GM21786 (cell line): Measurements from ENCODE around the gene MPPED1.

Source experiments
- ATAC-seq: cut with Tn5 transposase; IDR thresholded peaks from one replicate; pipeline ENCODE4 v1.9.1; 2021; ENCODE audit not compliant: unreplicated experiment

MPPED1 gene

DNA sequence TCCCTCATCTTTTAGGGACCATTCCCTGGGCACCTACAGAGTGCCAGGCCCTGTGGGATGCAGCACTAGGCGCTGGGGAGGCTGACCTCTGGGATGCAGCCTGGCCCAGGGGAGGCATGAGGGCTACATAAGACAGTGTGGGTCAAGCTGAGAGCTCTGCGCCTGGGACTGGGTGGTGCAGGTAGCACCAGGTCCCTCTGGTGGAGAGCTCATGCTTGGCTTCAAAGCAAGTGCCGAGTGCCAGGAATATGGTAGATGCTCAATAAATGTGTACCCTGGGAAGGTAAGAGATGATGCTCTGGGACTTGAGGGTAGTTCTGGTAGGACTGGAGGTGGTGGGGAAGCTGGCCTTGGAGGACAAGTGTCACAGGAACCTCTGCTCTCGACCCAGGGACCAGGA, 2.0 kb upstream of the MPPED1 start:
- ATAC-seq = no peak

DNA sequence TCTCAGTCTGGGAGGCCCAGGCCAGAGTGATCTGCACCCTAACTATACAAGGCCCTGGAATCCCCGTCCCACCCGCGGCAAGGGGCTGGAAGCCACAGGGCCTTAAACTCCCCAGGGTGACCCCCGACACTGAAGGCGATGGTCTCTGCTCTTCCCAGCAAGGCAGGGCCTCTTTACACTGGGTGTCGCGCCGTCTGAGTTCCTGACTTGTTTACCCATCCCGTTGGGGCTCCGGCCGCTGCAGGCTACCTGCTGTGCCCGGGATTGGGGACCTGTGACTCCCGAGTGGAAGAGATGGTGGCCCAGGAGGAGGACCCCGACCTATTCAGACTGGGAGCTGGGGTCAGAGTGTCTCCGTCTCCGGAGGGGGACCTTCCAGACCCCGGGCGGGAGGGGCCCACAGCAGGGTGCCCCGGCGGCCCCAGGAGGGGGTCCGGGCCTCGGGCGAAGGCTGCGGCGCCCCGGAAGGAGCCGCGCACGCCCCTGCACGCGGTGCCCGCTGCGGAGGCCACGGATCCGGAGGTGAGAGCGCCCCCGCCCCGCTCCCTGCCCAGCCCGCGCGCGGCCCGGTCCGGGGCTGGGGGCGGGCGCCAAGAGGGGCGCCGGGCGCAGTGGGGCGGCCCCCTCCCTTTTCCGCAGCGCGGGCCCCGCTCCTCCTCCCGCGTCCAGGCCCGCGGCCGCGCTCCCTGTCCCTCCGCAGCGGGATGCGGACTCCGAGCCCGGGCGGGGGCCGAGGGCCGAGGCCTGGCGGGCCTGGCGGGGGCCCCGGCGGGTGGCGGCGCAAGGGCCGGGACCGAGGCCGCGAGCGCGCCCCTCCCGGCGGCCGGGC, 560 bp upstream of the MPPED1 start:
- no peak for ATAC-seq

DNA sequence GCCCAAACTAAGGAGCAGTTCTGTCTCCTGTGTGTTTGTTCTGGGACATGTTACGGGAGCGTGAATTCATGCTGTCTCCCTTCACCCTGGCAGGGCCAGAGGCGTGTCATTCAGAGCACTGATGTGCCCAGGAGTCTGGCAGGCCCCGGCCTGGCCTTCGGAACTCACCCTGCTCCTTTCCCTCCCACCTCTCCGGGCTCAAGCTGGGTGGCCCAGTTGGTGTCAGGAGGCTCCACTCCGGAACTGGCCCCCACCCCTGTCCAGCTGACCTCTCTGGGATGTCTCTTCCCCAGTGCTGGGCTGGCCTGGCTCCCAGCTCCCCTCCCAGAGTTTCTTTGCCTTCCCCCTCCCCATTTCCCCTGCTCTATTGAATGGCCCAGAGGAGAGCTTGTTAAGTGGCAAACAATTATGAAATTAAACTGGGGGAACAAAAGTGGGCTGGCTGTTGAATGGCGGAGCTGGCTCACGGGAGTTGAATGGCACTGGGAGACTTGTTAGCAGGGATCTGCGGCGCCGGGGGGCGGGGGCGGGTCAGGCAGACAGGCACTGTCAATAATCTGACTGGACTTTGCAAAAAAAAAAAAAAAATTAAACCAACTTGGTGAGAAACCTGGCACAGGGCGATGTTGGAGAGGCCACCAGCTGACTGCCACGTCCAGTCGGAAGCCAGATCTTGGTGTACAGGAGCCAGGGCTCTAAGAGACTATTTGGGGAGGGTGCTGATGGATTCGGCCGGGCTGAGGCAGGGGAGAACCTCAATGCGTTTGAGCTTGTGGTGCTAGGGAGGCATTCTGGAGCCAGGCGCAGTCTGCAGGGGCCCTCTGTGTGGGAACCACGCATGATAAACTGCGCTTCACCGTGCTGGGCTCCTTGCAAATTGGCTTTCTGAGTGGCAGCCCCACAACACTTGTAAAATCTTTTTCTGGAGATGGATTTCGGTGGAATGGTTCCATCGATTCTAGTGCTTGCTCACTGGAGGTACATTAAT, 1.3 kb downstream of the MPPED1 start:
- no peak for ATAC-seq

DNA sequence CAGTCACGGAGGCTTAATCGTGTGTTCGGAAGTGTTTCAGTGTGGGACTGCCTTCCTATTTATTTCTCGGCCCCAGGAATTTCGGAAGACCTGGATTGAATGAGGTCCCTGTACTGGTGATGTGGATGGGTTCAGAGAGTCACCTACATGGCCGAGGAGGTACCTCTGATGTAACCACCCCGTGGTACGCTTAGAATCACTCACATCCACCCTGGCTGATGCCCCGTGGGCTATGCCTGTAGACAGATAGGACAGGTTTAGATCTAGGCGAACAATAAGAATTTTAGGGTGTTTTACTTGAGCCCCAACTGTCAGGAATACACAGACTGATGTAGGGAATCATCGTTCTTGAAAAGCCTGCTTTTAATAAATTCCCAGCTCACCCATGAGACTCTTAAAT, 2.0 kb downstream of the MPPED1 start:
- ATAC-seq = no peak

DNA sequence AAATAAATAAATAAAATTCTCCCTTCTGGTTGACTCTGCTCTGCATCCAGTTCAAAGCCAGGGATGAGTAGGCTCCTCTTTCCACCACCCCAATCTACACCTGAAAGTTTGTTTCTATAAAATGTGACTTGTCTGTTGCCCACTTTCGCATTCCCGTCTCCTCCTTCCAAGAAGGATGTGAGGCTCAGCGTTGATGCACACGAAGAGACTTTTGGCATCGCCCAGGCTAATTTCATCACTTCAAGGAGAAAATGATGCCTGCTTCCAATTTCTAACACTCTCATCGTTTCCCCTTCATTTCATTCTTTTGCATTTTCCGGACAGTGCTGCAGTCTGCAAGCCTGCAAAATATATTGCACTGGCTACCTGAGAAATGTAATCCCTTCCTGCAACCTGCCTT, 3.9 kb downstream of the MPPED1 start:
- ATAC-seq = no peak

DNA sequence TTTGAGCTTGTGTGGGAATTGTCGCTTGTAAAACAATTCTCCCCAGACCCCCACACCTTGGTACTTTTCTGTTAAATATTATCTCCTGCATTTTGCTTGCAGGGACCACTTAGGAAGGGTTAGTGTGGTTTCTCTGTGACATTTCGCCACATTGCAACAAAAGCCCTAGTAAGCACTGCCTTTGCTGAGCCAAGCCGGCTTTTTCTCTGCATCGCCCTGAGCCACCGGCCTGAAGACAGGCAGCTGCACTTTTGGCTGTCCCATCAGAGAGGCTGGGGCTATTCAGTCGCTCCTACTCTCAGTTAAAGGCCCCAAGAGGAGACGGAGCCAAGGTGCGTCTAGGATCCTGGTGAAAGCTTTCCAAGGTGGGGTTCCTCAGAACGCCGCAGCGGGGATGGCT, 5.7 kb downstream of the MPPED1 start:
- ATAC-seq = no peak

DNA sequence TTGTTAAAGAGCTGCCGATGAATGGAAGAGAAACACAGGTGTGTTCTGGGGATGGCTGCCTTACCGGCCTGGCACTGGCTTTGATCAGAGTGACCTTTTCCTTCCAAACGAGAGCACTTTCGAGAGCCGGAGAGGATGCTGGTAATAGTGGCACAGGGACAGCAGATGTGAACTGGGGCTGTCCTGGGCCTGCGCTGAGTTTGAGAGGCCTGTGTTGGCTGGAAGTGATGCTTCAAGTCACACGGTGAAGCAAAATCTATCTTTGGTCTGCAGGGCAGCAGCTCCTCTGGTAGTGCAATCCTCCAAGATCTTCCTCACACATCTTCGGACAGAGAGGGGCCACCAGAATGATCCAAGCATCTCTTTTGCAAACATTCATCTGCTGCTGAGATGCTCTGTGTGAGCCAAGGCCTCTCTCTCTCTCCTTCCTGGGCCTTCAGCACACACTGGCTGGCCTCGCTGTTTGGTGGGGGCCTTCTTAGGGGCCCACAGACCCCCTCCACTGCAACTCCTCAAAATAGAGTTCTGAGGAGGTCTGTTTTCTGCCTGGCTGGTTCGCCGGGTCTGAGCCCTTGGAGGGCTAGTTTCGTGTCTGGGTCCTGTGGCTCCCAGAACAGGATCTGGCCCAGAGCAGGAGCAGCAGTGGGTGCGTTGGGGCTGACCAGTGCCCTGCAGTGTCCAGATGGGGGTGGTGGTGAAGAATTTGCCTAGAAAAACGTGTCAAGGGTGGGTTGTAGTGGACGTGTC, 6.4 kb downstream of the MPPED1 start:
- ATAC-seq = no peak

DNA sequence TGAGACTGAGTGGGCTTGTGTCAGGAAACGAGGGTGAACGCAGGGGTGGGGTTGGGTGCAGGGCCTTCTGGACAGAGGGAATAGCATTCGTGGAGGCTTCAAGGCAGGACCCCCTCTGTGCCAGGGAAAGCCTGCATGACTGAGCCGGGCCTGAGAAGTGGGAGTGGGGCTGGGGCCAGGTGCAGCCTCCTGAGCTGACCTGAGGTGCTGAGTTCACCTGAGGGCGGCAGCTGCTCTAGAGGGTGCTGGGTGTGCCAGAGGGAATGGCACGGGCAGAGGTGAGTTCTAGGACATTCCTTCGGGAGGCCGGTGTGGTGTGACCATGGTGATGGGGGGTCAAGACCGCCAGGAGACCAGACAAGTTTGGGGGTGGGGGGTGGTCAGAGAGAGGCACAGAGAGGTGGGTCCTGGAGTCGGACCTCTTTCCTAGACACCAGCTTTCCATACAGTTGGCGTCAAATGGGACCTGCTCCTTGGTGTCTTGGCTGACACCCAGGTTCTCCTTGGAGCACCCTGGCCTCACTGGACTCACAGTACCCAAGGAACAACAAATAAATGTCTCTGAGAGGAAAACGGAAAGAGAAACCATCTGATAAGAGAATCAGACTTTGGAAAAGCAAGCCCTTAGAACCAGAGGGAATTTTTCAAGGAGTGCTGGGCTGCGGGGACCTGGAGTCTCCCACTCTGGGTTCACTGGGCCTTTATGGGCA, 7.7 kb downstream of the MPPED1 start:
- ATAC-seq = no peak

DNA sequence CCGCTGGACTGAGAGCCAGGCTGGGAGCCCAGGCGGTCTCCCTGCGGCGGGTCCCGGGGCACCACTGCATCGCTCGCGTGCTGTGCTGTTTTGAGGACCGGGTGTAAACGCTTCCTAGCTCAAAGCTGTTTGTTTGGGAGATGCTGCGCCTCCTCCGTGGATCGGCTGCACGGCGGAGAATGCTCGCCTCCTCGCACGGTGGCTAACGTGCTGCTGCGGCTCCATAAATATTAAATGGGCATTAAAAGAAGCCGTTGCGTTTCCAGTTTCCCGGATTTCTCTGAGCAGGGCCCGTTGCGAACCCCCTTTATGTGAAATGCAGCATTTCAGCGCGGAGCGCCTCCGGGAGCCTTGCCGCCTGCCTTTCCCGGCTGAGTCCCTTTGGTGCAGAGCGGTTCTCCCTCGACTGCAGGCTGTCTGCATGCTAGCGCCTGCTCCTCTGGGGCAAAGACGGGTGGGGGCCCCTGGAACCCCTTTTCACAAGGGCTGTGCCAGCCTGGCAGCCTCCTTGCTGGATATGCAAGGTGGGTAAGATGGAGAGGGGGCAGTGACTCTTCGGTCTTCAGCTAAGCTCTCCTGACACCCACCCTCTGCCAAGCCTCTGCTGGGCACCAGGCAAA, 9.3 kb downstream of the MPPED1 start:
- no peak for ATAC-seq

DNA sequence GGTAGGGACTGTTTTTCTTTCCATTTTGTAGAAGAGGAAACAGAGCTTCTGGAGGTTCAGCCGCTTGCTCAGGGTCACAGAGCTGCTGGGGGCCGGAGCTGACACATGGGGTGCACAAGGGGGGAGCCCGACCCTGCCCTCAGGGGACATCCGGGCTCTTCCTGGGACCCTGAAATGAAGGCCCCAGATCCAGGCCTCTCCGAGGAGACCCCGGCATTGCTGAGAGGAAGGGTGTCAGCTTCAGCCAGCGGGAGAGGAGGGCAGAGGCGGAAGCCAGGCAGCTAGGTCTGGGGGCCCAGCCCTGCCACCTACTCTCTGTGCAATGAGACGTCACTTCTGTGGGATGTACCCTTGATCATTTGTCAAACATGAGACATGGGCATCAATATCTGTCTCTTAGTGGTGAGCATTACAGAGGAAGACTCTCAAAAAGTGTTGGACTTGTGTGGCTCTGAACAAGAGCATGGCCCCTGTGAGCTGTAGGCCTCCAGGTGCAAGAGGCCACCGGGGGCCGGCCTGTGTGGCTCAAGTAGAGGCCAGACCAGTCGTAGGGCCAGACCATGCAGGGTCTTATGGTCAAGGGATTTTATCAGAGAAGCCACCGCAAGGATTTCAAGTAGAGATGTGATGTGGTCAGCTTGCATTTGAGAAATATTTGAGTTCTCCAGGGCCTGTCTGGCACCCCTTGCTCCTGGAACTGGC, 10.3 kb downstream of the MPPED1 start:
- ATAC-seq = no peak

DNA sequence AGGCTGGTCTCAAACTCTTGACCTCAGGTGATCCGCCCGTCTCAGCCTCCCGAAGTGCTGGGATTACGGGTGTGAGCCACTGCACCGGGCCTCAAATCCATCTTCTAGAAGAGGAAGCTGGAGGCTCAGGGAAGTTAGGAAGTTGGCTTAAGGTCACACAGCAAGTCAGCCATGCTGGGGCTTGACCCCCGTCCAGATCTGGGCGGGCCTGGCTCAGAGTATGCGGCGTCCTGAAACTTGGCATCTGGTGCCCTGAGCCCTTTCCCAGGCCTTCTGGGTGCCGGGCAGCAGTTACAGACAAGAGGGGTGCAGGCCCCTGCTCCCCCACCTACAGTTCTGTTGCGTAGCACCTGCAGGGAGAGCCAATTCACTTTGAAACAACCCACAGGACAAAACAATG, 11.2 kb downstream of the MPPED1 start:
- ATAC-seq = no peak

DNA sequence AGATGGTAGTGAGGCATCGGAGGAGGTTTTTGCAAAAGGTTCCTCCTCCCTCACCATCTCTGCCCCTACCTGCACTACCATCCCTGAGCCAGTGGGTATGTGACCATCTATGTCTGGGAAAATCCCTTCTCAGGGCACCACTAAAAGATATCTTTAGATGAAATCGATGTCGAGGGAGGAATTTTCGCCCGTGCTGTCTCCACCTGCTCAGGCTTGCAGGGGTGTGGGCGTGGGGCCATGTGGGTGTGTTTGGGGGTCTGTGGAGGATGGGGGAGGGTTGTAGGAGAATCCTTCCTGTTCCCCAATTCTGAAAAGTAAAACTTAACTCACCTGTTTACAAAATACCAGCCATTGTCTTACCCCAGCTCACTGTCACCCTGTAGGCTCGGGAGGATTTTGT, 12.4 kb downstream of the MPPED1 start:
- no peak for ATAC-seq

DNA sequence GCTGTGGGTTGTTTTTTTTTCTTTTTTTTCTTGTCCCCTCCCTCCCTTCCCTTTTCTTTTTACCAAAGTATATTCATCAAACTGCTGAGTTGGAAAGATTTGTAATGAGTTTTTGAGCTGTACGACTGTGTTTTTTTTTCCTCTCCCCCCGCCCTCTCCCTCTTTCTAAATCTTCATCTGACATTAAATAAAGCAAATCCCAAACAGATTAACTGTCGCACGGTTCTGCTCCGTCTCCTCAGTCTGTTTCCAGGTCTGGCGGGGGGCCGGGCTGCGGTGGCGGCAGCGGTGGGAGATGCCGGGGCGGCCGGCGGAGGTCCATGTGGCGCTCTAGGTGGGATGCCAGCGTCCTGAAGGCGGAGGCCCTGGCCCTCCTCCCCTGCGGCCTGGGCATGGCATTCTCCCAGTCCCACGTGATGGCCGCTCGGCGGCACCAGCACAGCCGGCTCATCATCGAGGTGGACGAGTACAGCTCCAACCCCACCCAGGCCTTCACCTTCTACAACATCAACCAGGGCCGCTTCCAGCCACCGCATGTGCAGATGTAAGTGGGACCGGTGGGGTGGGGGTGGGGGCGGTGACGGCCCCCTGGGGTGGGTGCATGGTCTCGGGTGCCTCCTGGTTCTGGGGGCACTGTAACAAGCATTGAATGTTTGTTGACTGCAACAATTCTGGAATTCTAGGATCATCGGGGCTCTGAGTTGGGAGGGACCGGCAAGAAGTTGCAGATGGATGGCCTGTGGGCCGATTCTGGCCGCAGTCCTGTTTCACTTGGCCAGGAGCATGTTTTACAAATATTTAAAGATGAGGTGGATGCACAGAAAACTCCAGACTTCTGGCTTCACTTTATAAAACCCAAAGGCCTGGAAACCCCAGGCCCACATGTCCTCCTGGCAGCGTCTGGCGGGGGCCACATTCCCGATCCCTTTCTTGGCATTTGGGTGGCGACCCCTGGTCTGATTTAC, 13.1 kb downstream of the MPPED1 start:
- ATAC-seq = no peak

DNA sequence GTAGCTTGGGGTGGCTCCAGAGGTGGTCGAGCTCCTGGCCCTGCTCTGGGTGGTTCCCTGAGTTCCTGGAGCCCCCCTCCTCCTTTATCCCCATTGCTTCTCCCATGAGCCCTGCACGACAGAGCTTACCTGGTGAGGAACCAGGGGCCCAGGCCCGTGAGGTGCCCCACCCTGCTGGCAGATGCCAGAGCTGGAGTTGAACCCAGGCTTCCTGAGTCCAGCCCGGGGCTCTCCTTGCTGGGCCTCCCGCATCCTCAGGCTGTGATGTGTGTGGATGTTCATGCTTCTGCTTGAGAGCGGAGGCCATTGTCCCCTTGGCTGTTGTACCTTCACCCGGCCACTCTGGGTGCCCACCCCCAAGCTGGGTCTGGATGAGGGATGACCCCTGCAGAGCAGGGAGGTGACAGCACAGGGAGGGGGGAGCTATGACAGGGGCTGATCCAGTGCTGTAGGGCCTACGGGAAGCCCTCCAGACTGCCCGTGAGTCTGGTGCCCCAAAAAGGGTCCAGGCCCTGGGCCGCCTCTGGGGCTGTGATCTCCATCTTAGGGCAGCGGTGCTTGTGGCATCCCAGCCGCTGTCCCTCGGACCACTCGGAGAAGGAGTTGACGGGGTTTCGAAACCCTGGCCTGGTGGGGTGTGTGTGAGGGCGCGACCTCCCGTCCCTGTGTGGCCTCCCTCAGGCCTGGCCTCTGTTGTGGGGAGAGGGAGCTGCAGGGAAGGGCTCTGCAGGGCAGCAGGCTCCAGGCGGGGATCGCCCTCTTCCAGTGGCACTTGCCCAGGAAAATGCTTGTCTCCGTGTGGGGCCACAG, 14.4 kb downstream of the MPPED1 start:
- no peak for ATAC-seq

DNA sequence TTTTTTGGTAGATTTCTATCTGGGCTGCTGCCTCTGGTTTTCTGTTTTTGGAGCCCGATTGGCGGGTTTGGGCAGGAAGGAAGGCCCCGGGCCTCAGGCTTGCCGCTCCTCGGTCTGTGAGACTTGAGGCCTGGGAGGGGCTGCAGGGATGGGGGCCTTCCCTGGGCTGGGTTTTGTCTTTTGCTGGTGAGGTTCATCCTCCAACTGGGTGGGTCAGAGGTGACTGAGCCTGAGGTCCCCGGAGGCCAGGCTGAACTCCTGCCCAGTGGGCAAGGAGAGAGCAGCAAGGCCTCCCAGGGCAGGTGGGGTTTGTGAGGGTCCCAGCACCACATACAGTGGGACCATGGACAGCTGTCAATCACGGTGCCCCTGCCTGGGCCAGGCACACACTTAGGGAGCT, 15.0 kb downstream of the MPPED1 start:
- ATAC-seq = no peak

DNA sequence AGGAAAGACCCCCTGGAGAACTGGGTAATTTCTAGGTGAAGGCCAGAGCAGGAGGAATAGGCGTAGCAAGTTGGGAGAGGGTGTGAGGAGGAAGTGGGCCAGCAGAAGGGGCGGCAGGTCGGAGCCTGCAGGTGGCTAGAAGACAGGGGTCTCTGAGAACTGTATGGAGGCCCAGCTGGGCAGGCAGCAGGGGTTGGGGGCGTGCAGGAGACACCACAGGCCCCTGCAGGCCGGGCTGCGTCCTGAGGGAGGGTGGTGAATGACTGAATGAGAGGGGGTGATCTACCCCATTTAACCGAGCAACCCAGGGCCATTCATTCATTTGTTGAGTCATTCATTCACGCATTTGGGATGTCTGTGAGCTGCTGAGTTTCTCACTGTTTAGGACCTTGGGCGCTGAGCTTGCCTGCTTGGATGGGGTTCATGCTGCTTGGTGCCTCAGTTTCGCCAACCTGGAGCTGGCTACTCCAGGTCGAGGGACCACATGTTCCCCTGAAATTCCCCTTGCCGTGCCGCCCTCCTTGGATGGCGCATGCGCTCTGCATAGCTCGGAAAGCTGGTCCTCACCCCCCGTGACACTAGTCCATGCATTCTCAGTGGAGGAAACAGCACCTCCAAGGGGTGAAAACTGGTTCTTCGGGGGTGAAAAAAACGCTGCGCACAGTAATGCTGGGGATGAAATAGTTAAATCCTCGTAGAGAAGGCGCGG, 15.6 kb downstream of the MPPED1 start:
- no peak for ATAC-seq

DNA sequence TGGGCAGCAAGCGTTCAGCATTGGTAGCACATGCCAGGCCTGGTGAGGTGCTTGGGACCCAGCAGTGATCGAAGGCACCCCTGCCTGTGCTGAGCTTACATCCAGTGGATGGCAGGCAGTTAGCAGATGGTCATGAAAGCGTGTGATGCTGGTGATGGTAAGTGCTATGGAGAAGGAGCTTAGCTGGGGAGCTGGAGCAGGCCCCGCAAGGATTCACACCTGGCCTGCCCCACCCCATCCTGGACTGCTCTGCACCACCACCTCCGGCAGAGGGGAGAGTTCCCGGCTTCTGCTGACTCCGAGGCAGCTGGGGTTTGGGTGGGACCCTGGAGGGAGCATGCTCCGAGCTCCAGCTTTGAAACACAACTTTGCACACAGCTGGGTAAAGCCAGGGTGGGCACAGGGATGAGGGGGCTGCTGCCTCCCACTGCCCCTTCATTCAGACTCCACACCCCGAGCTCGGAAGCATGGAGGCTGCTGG, 16.2 kb downstream of the MPPED1 start:
- ATAC-seq = no peak
